Bronchial epithelial cell (primary cell): ENCODE data around the gene ESPNL. TPM values are rescaled to one million over a fixed set of nuclear protein-coding genes. Genes with fewer than 3 reads are reported as not detected.
"Not testable (repeated sequence)": the region's sequence is repeated elsewhere in the genome, so short reads cannot be mapped to it uniquely, and the experiment has no call there.

ENCODE experiments used
- DNase-seq: peaks from one replicate; pipeline ENCODE4 v3.0.0-alpha.2; 2010; ENCODE audit warnings: low read depth
- FAIRE-seq: peaks from 2 replicates; lab custom pipeline; 2011; peaks lifted over from hg19 to GRCh38; lab: Jason Lieb, UNC
- H3K27me3 ChIP-seq: 2 replicates; pipeline ENCODE4 v1.5.1; 2011; ENCODE audit warnings: low read length; ENCODE audit not compliant: control insufficient read depth, insufficient read depth
- H3K36me3 ChIP-seq: 2 replicates; pipeline ENCODE4 v1.5.1; 2011; ENCODE audit warnings: low read length; ENCODE audit not compliant: control insufficient read depth, insufficient read depth
- H3K4me3 ChIP-seq: 2 replicates; pipeline ENCODE4 v1.5.1; 2011; ENCODE audit warnings: mild to moderate bottlenecking, low read depth, low read length, control low read depth
- total RNA-seq: library from RNA; depleted of rRNA; stranded (reverse); fragments of >200 nt; gene quantifications from 2 replicates; pipeline ENCODE4 v1.2.1, GENCODE V29; 2014
- TF ChIP-seq, protein P1 (sequence below): IDR thresholded peaks from 2 replicates; pipeline ENCODE4 v1.5.1; 2011; ENCODE audit warnings: mild to moderate bottlenecking, moderate library complexity, low read length, control low read depth, inconsistent platforms; ENCODE audit not compliant: insufficient read depth, severe bottlenecking

The ESPNL gene
- total RNA-seq, 1 donor from 2014 or later: under 0.01 TPM

DNA sequence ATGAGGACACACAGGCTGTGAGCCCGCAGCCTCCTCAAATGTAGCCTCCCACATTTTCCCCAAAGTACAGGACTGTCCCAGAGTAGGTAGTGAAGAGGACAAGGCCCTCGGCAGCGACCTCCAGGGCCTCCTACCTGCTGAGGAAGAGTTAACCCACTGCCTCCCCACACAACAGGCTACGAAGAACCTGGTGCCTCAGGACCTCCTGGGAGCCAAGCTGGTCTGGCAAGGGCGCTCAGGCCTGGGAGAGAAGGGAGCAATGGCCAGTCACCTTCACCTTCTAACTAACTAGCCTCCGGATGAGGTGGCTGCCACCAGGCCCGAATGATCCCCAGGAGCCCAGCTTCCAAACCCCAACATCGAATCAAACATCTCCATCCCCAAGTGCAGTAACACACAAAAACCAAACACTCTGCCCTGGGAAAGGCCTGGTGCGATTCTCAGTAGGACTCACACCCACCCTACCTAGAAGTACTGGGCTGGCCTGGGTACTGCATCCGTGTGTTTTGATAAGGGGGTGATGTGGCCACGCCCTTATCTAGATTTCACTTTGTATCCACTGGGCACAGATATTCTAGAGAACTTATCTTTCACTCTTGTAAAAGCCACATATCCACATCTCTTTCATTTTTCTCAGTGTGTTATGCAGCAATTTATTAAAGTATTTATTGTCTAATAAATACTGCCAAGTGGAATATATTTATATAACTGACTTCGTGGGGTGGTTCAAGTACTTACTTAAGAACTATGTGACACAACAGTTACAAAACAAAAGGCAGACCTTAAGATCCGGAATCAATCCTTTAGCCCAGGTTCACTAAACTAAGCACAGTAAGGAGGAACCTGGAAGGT lies 68.3 kb downstream of the ESPNL start:
- H3K4me3 ChIP-seq: no peak overlapping the region
- H3K36me3 ChIP-seq: peaks cover 22% of the 10 kb centered on the region
- H3K27me3 ChIP-seq: no peaks in the 10 kb centered on the region
- TF ChIP-seq, protein P1, sequence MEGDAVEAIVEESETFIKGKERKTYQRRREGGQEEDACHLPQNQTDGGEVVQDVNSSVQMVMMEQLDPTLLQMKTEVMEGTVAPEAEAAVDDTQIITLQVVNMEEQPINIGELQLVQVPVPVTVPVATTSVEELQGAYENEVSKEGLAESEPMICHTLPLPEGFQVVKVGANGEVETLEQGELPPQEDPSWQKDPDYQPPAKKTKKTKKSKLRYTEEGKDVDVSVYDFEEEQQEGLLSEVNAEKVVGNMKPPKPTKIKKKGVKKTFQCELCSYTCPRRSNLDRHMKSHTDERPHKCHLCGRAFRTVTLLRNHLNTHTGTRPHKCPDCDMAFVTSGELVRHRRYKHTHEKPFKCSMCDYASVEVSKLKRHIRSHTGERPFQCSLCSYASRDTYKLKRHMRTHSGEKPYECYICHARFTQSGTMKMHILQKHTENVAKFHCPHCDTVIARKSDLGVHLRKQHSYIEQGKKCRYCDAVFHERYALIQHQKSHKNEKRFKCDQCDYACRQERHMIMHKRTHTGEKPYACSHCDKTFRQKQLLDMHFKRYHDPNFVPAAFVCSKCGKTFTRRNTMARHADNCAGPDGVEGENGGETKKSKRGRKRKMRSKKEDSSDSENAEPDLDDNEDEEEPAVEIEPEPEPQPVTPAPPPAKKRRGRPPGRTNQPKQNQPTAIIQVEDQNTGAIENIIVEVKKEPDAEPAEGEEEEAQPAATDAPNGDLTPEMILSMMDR: no peak
- DNase-seq: no peak
- FAIRE-seq: no peak

DNA sequence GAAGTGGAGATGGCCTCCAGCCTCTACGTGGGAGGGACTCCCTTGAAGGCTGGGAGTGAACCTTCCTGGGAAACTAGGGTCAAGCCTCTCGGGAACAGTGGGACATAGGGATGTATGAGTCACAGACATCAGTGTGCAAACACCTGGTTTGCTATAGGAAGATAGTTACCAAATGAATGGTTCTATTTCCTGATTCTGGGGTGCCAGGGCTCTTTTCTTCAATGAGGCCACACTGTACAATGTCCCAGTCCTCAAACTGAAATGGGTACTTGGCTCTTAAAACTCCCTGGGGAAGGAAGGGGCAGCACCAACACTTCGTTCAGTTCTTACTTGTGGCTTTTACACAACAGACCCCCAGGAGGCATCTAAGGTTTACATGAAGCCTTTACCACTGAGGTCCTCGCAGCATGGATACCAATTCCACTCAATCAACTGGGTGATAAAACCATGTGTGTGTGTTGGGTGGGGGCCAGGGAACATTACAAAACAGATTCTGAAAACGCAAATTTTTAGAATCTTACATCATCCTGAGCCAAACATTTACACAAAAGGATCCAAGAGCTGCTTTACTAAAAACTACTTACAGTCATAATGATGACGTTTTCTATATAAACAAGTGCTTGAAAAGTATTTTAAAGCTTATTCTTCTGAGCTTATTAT lies 69.0 kb downstream of the ESPNL start:
- DNase-seq (peak; percentile 81), FAIRE-seq (peak; percentile 47)
- Histone ChIP-seq H3K36me3 (peaks cover 27% of the 10 kb centered on the region), H3K27me3 (no peaks in the 10 kb centered on the region), H3K4me3 (no peak overlapping the region)
- TF ChIP-seq, protein P1: no peak

DNA sequence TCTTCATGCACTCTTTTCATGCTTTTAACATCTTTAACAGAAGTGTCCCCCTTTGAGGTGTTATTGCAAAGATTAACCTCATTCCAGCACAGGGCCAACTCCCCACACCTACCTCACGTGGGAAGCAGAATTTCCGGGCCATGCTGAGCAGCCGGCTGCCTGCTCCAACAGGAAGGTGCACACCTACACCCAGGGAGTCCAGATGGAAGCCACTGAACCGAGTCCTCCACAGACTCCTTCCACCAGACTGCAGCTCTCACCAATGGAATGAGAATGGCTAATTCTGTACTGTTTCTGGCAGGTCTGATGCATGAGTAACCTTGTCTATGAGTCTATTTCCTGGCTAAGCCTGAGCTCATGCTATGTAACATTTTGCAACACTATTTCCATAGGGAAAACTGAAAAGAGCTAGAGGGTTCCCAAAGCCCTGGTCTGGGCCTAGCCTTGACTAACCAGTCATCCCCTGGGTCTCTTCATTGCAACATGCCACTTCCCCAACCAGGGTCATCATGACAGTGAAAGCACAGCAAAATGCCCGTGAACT lies 69.6 kb downstream of the ESPNL start:
- FAIRE-seq (peak; percentile 98), DNase-seq (peak; percentile 98)
- TF ChIP-seq, protein P1: no peak
- Histone ChIP-seq H3K36me3 (peaks cover 28% of the 10 kb centered on the region), H3K4me3 (peak overlapping the region; percentile 11), H3K27me3 (no peaks in the 10 kb centered on the region)

DNA sequence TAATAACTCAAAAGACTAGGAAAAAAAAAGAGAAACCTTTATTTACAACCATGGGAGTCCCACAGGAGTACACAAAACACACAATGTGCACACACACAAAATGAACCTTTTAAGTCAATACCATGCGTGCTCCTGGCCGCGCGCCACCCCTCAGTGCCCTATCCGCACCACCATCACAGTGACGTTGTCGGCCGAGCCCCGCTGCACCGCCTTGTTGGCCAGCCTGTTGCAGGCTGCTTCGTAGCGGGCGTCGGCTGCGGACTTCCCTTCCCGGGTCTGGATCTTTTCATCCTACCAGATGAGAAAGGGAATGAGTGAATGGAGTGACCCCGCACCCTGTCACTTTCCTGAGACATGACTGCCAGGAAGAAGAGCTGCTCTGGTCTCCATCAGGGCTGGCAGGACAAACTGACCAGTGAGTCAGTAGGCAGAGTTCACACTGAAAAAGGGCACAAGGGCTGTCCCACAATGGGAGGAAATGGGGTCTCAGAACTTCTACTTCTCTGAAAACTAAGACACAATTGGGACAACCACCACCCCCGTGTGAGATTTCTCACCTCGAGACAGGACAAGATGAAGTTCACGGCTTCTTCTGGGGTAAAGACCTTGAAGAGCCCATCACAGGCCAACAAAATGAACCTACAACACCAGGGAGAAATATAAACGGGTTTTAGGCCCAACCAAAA lies 70.4 kb downstream of the ESPNL start:
- DNase-seq: no peak
- Histone ChIP-seq H3K27me3 (no peaks in the 10 kb centered on the region), H3K4me3 (no peak overlapping the region), H3K36me3 (peaks cover 28% of the 10 kb centered on the region)
- FAIRE-seq: no peak
- TF ChIP-seq, protein P1: no peak

DNA sequence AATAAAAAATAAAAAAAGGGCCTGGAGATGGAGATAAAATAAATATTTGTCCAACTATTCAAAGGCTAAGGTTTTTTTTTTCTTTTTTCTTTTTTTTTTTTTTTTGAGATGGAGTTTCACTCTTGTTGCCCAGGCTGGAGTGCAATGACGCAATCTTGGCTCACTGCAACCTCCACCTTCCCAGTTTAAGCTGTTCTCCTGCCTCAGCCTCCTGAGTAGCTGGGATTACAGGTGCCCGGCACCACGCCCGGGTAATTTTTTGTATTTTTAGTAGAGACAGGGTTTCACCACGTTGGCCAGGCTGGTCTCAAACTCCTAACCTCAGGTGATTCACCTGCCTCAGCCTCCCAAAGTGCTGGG lies 70.9 kb downstream of the ESPNL start:
- H3K36me3 ChIP-seq: peaks cover 28% of the 10 kb centered on the region
- not testable (repeated sequence) for DNase-seq, FAIRE-seq, H3K4me3 ChIP-seq, H3K27me3 ChIP-seq
